Gastrocnemius medialis (tissue), 4 donors: Measurements from ENCODE around the gene DDX18.

Source experiments
- POLR2A ChIP-seq, 2 donors: fragments of 450-650 bp; IDR thresholded peaks; one replicate each; pipeline ENCODE4 v1.6.1; 2017; ENCODE audit warnings: antibody characterized with exemption in 2 of 2, mild to moderate bottlenecking in 2 of 2, moderate library complexity in 2 of 2
- TF ChIP-seq, protein P1 (sequence below), 5 experiments: fragments of 450-650 bp in 3 of 5; fragments of 200-600 bp in 2 of 5; sonication (generic) in 2 of 5; IDR thresholded peaks in 4 of 5; conservative IDR thresholded peaks in 1 of 5; 1 replicate in 4 of 5; 2 replicates in 1 of 5; pipeline ENCODE4 v1.5.1; 2016 to 2019; ENCODE audit warnings: antibody characterized with exemption in 5 of 5, mild to moderate bottlenecking in 3 of 5, moderate library complexity in 3 of 5

DNA sequence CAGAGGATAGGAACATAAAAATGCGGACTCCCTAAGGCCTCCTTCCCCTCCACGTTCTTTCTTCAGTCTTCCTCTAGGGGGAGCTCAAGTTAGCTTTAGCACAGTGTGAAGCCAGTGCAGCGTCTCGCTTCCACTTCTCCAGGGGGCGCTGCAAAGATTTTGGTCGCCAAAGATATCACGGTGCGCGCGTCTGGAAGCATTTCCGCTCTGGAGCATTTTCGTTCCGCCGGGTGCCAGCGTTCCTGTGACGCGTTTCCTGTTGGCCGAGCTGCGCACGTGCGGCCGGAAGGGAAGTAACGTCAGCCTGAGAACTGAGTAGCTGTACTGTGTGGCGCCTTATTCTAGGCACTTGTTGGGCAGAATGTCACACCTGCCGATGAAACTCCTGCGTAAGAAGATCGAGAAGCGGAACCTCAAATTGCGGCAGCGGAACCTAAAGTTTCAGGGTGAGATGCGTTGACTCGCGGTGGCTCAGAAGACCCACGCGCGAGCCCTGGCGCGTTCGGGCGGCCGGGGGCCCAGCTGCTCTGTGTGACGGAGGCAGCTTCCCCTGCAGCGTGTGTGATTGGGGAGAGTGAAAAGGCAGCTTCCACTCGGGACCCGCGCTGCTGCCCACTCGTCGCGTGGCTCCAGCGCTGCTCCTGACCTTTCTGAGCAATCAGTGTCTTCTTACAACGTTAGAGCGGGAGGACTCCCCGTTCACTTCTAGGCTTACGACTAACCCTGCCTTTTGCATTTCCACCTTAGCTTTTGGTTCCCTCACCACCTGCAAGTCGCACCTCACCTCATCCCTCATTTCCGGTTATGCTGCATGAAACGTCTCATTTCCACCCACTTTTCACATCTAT is at the start of gene DDX18:
- TF ChIP-seq, protein P1, sequence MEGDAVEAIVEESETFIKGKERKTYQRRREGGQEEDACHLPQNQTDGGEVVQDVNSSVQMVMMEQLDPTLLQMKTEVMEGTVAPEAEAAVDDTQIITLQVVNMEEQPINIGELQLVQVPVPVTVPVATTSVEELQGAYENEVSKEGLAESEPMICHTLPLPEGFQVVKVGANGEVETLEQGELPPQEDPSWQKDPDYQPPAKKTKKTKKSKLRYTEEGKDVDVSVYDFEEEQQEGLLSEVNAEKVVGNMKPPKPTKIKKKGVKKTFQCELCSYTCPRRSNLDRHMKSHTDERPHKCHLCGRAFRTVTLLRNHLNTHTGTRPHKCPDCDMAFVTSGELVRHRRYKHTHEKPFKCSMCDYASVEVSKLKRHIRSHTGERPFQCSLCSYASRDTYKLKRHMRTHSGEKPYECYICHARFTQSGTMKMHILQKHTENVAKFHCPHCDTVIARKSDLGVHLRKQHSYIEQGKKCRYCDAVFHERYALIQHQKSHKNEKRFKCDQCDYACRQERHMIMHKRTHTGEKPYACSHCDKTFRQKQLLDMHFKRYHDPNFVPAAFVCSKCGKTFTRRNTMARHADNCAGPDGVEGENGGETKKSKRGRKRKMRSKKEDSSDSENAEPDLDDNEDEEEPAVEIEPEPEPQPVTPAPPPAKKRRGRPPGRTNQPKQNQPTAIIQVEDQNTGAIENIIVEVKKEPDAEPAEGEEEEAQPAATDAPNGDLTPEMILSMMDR (IDR thresholded peaks at IDR 0.05 in 4 of 5, conservative IDR thresholded peaks at IDR 0.05 in 1 of 5), result peak; percentile 90 to 99 (median 99)
- TF ChIP-seq POLR2A (IDR thresholded peaks at IDR 0.05), result peak; percentile 63 to 68
